Measurements from ENCODE around the gene PLCL2.

Gene PLCL2

DNA sequence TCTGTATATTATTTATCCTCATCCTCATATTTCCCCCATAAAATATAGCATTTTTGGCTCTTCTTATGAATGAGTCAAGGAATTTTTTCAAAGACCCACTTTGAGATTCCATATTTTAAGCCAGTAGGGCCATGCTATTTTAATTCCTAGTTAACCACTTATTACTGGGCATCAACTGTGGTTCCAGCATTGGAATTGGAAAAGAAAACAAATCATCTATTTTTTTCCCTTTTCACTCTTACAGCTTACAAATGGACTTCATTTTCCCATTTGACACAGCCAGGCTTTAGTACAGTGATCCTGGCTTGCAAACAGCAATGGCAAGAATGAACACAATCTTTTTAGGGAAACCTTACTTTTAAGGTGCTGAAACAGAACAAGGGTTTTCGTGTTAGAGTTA lies 19.4 kb upstream of the PLCL2 start:
- no peak for DNase-seq (ENCODE audit: low read depth in 3 of 3, low spot score in 1 of 3)

DNA sequence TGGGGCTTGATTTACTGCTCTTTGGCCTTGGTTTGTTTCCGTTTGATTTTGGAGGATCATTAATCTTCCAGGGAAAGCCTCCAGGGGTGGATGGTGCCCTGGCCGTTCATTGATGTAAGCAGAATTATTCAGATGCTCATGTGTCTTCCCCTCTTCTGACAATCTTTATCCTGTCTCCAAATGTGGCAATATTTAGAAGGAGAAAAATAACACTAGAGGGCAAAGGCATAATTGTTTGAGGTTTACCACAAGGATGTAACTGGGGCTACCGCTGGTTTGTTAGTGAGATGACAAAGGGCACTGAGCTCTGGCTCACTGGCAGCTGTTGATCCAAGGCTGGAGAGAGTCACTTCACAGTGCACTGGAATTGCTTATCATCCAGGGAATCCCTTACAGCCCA lies 18.2 kb upstream of the PLCL2 start:
- no peak for DNase-seq (ENCODE audit: low read depth in 3 of 3, low spot score in 1 of 3)

GRCh38 chr3:16868513-16868912 lies 16.2 kb upstream of the PLCL2 start:
- no peak for DNase-seq (ENCODE audit: low read depth in 3 of 3, low spot score in 1 of 3)

DNA sequence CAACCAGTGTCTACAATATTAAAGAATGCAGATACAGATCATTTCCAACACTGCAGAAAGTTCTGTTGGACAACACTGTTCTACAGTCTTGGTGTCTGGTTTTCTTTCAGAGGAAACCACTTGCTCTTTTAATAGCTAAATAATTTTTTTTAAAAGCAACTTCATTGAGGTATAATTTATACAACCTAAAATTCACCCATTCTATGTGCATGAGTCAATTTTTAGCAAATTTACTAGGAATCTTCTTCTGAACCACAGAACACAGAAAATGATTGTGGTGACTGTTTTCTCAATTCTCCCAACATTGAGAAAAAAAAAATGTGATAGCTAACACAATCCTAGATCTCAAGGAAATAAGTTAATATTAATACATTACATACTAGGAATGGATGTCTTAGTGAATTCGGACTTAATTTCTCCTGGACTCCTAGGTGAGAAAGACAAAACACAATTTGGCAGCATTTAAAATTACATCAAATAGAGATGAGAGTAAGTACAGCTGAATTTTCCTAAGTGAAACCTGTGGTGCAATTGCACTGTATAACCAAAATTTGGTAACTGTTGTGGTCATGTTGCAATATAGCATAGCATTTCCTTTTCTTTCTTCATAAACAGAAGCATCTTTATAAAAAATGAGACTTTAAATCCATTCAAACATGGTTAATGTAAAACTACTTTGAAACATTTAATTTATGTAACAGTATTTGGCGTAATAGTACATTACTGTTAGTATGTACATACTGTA lies 15.3 kb upstream of the PLCL2 start:
- DNase-seq (ENCODE audit: low read depth in 3 of 3, low spot score in 1 of 3): no peak

GRCh38 chr3:16871915-16872842 lies 12.6 kb upstream of the PLCL2 start:
- no peak for DNase-seq (ENCODE audit: low read depth in 3 of 3, low spot score in 1 of 3)

DNA sequence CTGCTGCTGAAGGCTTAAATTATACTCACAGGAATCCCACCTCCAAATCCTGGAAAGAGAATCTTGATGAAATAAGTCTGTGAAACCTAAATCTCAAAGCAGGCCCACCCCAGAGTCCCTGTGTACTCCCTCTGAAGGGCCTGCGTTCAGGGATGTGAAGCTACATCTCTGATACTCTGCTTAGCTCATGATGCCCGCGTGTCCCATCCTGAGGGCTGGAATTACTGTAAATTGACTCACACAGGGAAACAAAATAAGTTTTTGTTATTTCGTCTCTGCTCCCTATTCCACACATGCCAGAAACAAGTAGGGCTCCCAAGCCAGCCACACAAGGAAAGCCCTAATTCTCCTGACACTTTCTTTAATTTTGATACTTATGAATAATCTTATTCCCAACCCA lies 10.9 kb upstream of the PLCL2 start:
- DNase-seq (ENCODE audit: low read depth in 3 of 3, low spot score in 1 of 3): no peak

DNA sequence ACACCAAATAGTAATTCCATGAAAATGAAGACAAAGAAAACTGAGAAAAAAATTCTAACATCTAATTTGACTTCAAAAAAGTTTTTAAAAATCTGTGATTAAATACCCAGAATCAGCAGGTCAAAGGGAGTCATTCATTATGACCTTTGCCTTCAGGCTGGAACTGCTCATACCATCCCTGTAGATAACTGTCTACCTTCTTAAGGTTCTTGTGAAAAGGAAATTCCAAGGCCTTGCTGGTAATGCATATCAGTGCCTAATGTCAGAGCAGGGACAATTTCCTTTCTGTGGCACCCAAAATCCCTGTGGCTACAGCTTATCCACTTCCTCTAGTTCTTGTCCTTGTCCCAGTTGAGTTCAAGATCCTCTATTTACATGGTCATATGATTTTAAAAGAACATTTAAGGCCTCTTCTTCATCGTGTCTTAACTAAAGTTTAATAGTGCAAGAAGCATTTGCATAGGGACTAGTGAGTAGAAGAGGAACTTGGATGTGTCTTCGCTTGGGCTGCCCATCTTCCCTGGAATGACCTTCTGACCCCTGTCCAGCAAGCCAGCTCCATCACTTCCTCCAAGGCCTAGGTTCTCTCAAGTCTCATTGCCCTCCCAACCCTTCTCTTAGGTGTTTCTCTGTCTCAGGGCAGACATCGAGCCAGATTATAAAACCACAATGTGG lies 8.7 kb upstream of the PLCL2 start:
- DNase-seq (ENCODE audit: low read depth in 3 of 3, low spot score in 1 of 3): no peak

DNA sequence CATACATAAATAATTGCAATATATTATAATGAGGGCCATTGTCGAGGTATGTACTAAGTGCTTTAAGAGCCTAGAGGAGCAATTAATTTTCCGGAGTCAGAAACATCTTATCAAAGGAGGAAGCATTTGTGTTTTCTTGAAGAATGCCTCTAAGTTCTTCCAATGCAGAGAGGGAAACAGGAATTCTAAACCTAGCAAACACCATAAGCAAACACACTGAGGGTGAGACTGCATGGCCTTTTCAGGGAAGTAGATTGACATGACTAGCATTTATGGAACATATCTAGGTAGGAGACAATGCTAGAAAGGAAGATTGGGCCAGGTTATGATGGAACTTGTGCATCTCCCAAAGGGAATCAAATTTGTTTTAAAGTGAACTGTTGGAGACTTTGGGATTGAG lies 7.2 kb upstream of the PLCL2 start:
- DNase-seq (ENCODE audit: low read depth in 3 of 3, low spot score in 1 of 3): no peak

- DNase-seq (ENCODE audit: low read depth in 3 of 3, low spot score in 1 of 3): no peak
Observed at GRCh38 chr3:16877911-16878310, 6.8 kb upstream of the PLCL2 start.

DNA sequence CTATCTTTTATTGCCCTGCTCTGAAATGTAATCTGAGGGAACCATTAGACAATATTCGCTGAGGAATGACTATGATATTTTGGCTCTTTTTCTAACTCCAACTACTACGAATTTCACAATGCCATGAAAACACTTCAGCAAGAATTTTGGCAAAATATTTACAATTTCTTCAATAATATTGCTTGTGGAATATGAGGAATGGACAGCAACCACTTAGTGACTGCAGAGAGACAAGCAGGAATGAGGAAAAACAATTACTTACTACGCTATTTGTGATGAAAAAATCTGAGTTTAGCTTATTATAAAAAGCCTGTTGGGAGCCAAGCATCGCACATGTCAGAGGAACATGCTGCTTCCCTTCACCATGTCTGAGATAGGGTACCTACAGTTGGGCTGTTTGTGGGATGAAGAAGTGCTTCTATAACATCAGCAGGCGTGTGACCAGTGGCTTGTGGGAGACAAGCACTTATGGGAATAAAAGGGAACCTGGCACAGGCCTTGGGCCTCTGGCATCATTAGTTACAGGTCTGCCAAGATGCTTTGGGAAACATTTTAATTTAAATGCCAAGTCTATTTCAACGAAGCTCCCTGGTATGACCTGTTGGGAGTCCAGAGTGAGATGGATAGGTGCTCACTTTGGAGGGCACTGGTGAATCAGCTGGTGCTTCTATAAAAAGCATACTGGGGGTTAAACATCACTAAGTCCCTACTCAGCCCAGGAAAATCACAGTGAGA lies 2.7 kb upstream of the PLCL2 start:
- no peak for DNase-seq (ENCODE audit: low read depth in 3 of 3, low spot score in 1 of 3)

- DNase-seq (ENCODE audit: low read depth in 3 of 3, low spot score in 1 of 3): no peak
Observed at GRCh38 chr3:16883057-16883722, 1.6 kb upstream of the PLCL2 start.

- no peak for DNase-seq (ENCODE audit: low read depth in 3 of 3, low spot score in 1 of 3)
Observed at GRCh38 chr3:16883723-16884083, 1.1 kb upstream of the PLCL2 start.

- DNase-seq (ENCODE audit: low read depth in 3 of 3, low spot score in 1 of 3): peak in 2 of 3 donors; percentile 47 to 74
Observed at GRCh38 chr3:16884084-16884747, 539 bp upstream of the PLCL2 start.

GRCh38 chr3:16885593-16886302 lies 993 bp downstream of the PLCL2 start:
- DNase-seq (ENCODE audit: low read depth in 3 of 3, low spot score in 1 of 3): no peak

DNA sequence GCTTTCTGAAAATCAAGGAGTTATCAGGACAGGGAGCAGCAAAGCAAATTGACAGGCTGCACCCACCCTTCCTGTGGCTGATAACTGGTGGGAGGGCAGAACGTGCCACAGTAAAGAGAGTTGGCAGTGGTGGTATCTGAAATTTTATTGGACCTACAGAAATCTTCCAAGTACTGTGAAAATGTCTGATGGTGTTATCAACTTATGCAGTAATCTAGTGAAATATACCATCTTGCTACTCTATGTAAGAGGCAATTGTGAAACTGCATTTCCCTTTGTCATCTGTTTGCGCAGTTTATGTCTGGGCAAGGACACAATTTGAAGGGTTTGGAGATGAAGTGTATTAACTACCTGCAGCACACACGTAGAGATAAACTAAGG lies 1.5 kb downstream of the PLCL2 start:
- no peak for DNase-seq (ENCODE audit: low read depth in 3 of 3, low spot score in 1 of 3)

DNA sequence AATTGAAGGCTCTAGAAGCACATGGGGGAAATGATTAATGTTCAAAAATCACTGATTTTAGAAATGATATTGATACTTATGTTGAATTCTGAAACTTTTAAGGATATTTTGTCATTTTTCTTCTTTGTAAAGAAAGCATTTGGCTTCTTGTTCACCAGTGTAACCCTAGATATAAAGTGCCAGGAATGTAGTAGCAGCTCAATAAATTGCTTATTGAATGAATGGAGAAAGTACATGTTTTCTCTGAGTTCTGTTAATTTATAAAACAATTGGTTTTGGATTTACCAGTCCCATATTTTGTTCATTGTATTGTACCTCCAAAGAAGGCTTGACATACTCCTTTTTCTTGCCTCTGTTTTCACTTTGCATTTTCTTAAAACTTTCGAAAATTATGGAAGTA lies 2.4 kb downstream of the PLCL2 start:
- DNase-seq (ENCODE audit: low read depth in 3 of 3, low spot score in 1 of 3): no peak

- no peak for DNase-seq (ENCODE audit: low read depth in 3 of 3, low spot score in 1 of 3)
Observed at GRCh38 chr3:16888356-16888755, 3.6 kb downstream of the PLCL2 start.

GRCh38 chr3:16888785-16889607 lies 4.2 kb downstream of the PLCL2 start:
- no peak for DNase-seq (ENCODE audit: low read depth in 3 of 3, low spot score in 1 of 3)

Measured in stimulated activated CD4-positive, alpha-beta T cell treated with anti-CD3 and anti-CD28 coated beads, TNF-alpha, amount 100 ng/mL, for 1 hour (primary cell).